Naive thymus-derived CD4-positive, alpha-beta T cell (primary cell): ENCODE measurements around the gene FAR2. TPM values are rescaled to one million over a fixed set of nuclear protein-coding genes. Genes with fewer than 3 reads are reported as not detected.

Experiments used
- ATAC-seq: fragments of 150-1000 bp; cut with Tn5 transposase; 2 replicates; pipeline ENCODE4 v1.10.0; 2021; ENCODE audit warnings: mild to moderate bottlenecking, moderate library complexity
- CTCF ChIA-PET: fragments of 350-600 bp; sonication (Branson Sonifier 250); formaldehyde crosslinking; loops from one replicate; lab custom pipeline; 2021; ENCODE audit warnings: antibody characterized with exemption; lab: Charles Lee
- POLR2A ChIA-PET: fragments of 350-600 bp; sonication (Branson Sonifier 250); formaldehyde crosslinking; loops from one replicate; lab custom pipeline; 2021; ENCODE audit warnings: antibody characterized with exemption, inconsistent platforms; lab: Charles Lee
- DNase-seq, 9 donors: peaks; one replicate each; pipeline versions ENCODE4 v3.0.0 to v3.0.0-alpha.2; 2020 to 2022; ENCODE audit warnings: mixed read lengths in 1 of 9
- H3K27ac ChIP-seq: one replicate; pipeline ENCODE4 v1.7.0; 2013; ENCODE audit warnings: mild to moderate bottlenecking, low read depth, low read length, moderate library complexity
- H3K27me3 ChIP-seq, 2 donors: one replicate each; pipeline ENCODE4 v1.7.0; 2013; ENCODE audit warnings: low read length in 2 of 2, mild to moderate bottlenecking in 2 of 2, moderate library complexity in 2 of 2; ENCODE audit not compliant: control insufficient read depth in 2 of 2, insufficient read depth in 2 of 2
- H3K36me3 ChIP-seq, 3 experiments: 1 replicate in 2 of 3; 2 replicates in 1 of 3; pipeline ENCODE4 v1.7.0; 2013; ENCODE audit warnings: low read length in 3 of 3, mild to moderate bottlenecking in 3 of 3, moderate library complexity in 1 of 3; ENCODE audit not compliant: insufficient read depth in 3 of 3, control insufficient read depth in 2 of 3
- H3K4me1 ChIP-seq, 2 donors: one replicate each; pipeline ENCODE4 v1.7.0; 2013; ENCODE audit warnings: low read length in 2 of 2, mild to moderate bottlenecking in 2 of 2, moderate library complexity in 1 of 2; ENCODE audit not compliant: control insufficient read depth in 2 of 2, insufficient read depth in 2 of 2
- H3K4me3 ChIP-seq: 2 replicates; pipeline ENCODE4 v1.7.0; 2013; ENCODE audit warnings: mild to moderate bottlenecking, low read length
- H3K9me3 ChIP-seq, 3 experiments: 1 replicate in 2 of 3; 2 replicates in 1 of 3; pipeline ENCODE4 v1.7.0; 2013; ENCODE audit warnings: low read length in 3 of 3; ENCODE audit not compliant: control insufficient read depth in 2 of 3
- H3K27ac Mint-ChIP-seq, 9 donors: one replicate each; pipeline ENCODE4 v1.8.0; 2020 to 2022; ENCODE audit warnings: mixed read lengths in 9 of 9, mild to moderate bottlenecking in 8 of 9, moderate library complexity in 5 of 9, inconsistent platforms in 2 of 9
- H3K27me3 Mint-ChIP-seq, 5 donors: one replicate each; pipeline ENCODE4 v1.8.0; 2021 to 2022; ENCODE audit warnings: mixed read lengths in 5 of 5, mild to moderate bottlenecking in 1 of 5
- H3K36me3 Mint-ChIP-seq, 5 donors: one replicate each; pipeline ENCODE4 v1.8.0; 2020 to 2022; ENCODE audit warnings: mixed read lengths in 5 of 5, mild to moderate bottlenecking in 3 of 5, inconsistent platforms in 1 of 5
- H3K4me1 Mint-ChIP-seq, 7 donors: one replicate each; pipeline ENCODE4 v1.8.0; 2020 to 2022; ENCODE audit warnings: mixed read lengths in 7 of 7, mild to moderate bottlenecking in 3 of 7, inconsistent platforms in 1 of 7
- H3K4me3 Mint-ChIP-seq, 10 donors: one replicate each; pipeline ENCODE4 v1.8.0; 2020 to 2022; ENCODE audit warnings: mild to moderate bottlenecking in 10 of 10, mixed read lengths in 10 of 10, moderate library complexity in 6 of 10, inconsistent platforms in 2 of 10
- H3K9me3 Mint-ChIP-seq, 11 donors: one replicate each; pipeline ENCODE4 v1.8.0; 2020 to 2022; ENCODE audit warnings: mixed read lengths in 11 of 11, mild to moderate bottlenecking in 4 of 11, inconsistent platforms in 1 of 11, moderate library complexity in 1 of 11
- intact Hi-C, 2 donors: fragments of 100-400 bp; cut with micrococcal nuclease; formaldehyde crosslinking; loops; one replicate each; pipeline ENCODE4 v1.15.1; 2023
- polyA plus RNA-seq, 2 donors: library from polyadenylated mRNA; unstranded; fragments of 300-500 nt; fragmentation: Illumina TruSeq; gene quantifications; one replicate each; pipeline ENCODE4 v1.2.3, GENCODE V29; 2021
- total RNA-seq, 6 experiments: library from RNA in 5 of 6; stranded (reverse) in 5 of 6; gene quantifications; 1 replicate in 5 of 6; 2 replicates in 1 of 6; pipeline ENCODE4 v1.2.3 and lab custom pipeline; 2021 to 2026

Gene FAR2
- 10 to 100 TPM in 2 of 5 experiments, 1 to 10 TPM in 3; 1.1 to 11.1 (median 3.0) TPM for total RNA-seq
- polyA plus RNA-seq, result 1 to 10 TPM; 1.3 to 1.9 TPM
- total RNA-seq (lab: John Stamatoyannopoulos, UW), result 0.67 reads per million

DNA sequence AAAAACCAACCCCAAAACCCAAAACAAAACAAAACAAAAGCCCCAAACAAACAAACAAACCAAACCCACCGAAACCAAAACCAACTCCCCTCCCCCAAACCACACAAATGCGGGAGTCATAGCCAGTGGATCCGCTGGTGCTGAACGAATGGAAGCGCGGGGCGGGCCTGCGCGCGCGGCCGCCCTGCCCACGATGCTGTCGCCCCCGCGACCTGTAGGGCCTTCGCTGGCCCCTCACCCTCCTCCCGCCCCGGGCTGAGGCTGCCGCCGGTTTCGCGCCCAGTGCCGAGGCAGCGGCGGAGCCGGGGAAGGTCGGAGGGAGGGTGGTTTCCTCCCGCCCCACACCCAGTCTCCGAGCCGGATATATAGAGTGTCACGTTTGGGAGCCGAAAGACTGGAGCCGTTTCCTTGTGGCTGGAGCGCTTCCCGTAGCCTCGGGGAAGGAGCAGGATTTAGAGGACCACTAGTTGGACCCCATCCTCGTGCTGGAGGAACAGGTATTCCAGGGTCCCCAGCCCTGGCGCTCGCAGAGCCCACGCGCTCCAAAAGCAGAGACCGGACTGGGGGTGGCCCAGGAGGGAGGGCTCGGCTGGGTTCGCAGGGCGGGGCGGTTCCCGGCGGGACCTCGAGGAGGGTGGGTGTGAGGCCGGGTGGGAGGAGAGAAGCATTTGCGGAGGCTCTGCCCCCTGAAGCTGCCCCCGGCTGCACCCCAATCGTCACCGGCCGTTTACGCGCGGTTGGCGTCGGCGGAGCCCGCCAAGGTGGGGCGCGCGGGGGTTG, at the start of gene FAR2:
TSS of gene FAR2 (plus strand) at position 368 of the 780 bp plus-strand sequence. CDS start 121,172 bp downstream, outside the sequence.
- no peaks in the 10 kb centered on the region for H3K27me3 ChIP-seq
- peak; percentile 78 for ATAC-seq
- Mint-ChIP-seq H3K9me3 (peaks cover 0 to 2% (median 0%) of the 10 kb centered on the region in 11 donors), H3K27ac (peak within 1 kb of the TSS; percentile 36 to 94 (median 74)), H3K36me3 (no peaks in the 10 kb centered on the region), H3K4me3 (peak within 1 kb of the TSS; percentile 87 to 96 (median 92)), H3K27me3 (peaks cover 0 to 64% (median 10%) of the 10 kb centered on the region in 5 donors), H3K4me1 (peaks cover 14 to 31% (median 27%) of the 10 kb centered on the region in 7 donors)
- H3K36me3 ChIP-seq, result no peaks in the 10 kb centered on the region
- H3K9me3 ChIP-seq, result no peaks in the 10 kb centered on the region
- ChIA-PET CTCF (no interaction called here), POLR2A (interaction anchor here (1.6 kb wide), 1 partner anchor 45 kb away, joined by 4 read pairs; no protein-coding TSS in a partner anchor)
- intact Hi-C loops, result loop anchor here (1.0 to 2.0 kb wide), 5 partner anchors 46 to 1606 kb away; partner anchors contain the start of genes CAPRIN2 (in 1 of the 2) and ERGIC2 (in 1 of the 2)
- peaks cover 0 to 6% of the 10 kb centered on the region in 2 donors for H3K4me1 ChIP-seq
- peak; percentile 20 to 58 (median 33) for DNase-seq
- peak within 1 kb of the TSS; percentile 88 for H3K4me3 ChIP-seq
- H3K27ac ChIP-seq, result peak within 1 kb of the TSS; percentile 37

DNA sequence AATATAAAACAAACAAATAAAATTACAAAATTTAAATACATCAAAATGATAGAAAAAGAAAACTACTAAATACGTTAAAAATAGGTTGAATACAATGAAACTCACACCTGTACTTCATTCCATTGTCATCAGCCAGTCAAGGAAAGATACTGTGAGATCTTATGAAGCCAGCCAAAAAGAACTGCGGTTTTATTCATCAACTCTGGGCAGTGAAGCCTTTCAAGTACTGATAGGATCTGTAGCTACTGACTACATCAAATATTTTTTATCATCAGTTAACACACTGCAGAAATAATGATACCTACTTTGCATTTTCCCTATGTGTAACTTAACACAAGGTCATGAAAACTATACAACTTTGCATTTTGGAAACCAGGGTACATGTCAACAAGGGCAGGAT, 46.3 kb upstream of the FAR2 start:
- Mint-ChIP-seq H3K27me3 (peaks cover 0 to 22% (median 0%) of the 10 kb centered on the region in 5 donors), H3K27ac (peak overlapping the region; percentile 91 to 99 (median 97)), H3K36me3 (peaks cover 3 to 28% (median 8%) of the 10 kb centered on the region in 5 donors), H3K4me1 (peaks cover 30 to 54% (median 46%) of the 10 kb centered on the region in 7 donors), H3K9me3 (peaks cover 5 to 16% (median 9%) of the 10 kb centered on the region in 11 donors), H3K4me3 (peak overlapping the region in 9 of 10 donors; percentile 71 to 91 (median 79))
- no peaks in the 10 kb centered on the region for H3K9me3 ChIP-seq
- DNase-seq (peak in 2 of 9 donors; percentile 3 to 7), ATAC-seq (no peak)
- peak overlapping the region; percentile 21 for H3K4me3 ChIP-seq
- intact Hi-C loops, result loop anchor here (1.0 to 10.0 kb wide), 9 partner anchors 14 to 1972 kb away; partner anchors contain the start of genes ERGIC2 (in 2 of the 2), FAR2 (in 2 of the 2), CCDC91 (in 1 of the 2) and DDX11 (in 1 of the 2)
- H3K36me3 ChIP-seq, result no peaks in the 10 kb centered on the region
- POLR2A ChIA-PET, result no interaction called here
- CTCF ChIA-PET, result interaction anchor here (0.6 to 2.1 kb wide), 2 partner anchors 30 to 276 kb away, joined by 3 to 5 read pairs; no protein-coding TSS in a partner anchor
- peaks cover 23 to 33% of the 10 kb centered on the region in 2 donors for H3K4me1 ChIP-seq
- H3K27ac ChIP-seq, result peak overlapping the region; percentile 74
- H3K27me3 ChIP-seq, result no peaks in the 10 kb centered on the region

- DNase-seq, result peak in 8 of 9 donors; percentile 41 to 82 (median 76)
- Histone ChIP-seq H3K36me3 (no peaks in the 10 kb centered on the region), H3K27ac (peak overlapping the region; percentile 74), H3K9me3 (no peaks in the 10 kb centered on the region), H3K4me1 (peaks cover 23 to 33% of the 10 kb centered on the region in 2 donors), H3K27me3 (no peaks in the 10 kb centered on the region), H3K4me3 (peak overlapping the region; percentile 21)
- Mint-ChIP-seq H3K27me3 (peaks cover 0 to 23% (median 0%) of the 10 kb centered on the region in 5 donors), H3K4me1 (peaks cover 30 to 54% (median 46%) of the 10 kb centered on the region in 7 donors), H3K27ac (peak overlapping the region; percentile 91 to 99 (median 97)), H3K9me3 (peaks cover 5 to 16% (median 9%) of the 10 kb centered on the region in 11 donors), H3K4me3 (peak overlapping the region; percentile 71 to 91 (median 78)), H3K36me3 (peaks cover 3 to 26% (median 8%) of the 10 kb centered on the region in 5 donors)
- intact Hi-C loops, result loop anchor here (1.0 to 10.0 kb wide), 9 partner anchors 15 to 1971 kb away; partner anchors contain the start of genes ERGIC2 (in 2 of the 2), FAR2 (in 2 of the 2), CCDC91 (in 1 of the 2) and DDX11 (in 1 of the 2)
- CTCF ChIA-PET, result interaction anchor here (0.8 to 2.1 kb wide), 3 partner anchors 12 to 273 kb away, joined by 3 to 5 read pairs (median 3); no protein-coding TSS in a partner anchor
- POLR2A ChIA-PET, result interaction anchor here (0.7 to 2.3 kb wide), 3 partner anchors 45 to 283 kb away, joined by 3 to 11 read pairs (median 4); partner anchors contain the start of gene ERGIC2
- peak; percentile 95 for ATAC-seq
Observed at GRCh38 chr12:29103539-29103974, 45.5 kb upstream of the FAR2 start.

GRCh38 chr12:29104516-29104915, 44.6 kb upstream of the FAR2 start:
- Mint-ChIP-seq H3K27ac (peak overlapping the region; percentile 91 to 99 (median 97)), H3K27me3 (peaks cover 0 to 29% (median 0%) of the 10 kb centered on the region in 5 donors), H3K9me3 (peaks cover 1 to 18% (median 5%) of the 10 kb centered on the region in 11 donors), H3K4me1 (peaks cover 30 to 54% (median 46%) of the 10 kb centered on the region in 7 donors), H3K4me3 (peak overlapping the region in 9 of 10 donors; percentile 14 to 91 (median 77)), H3K36me3 (peaks cover 0 to 28% (median 4%) of the 10 kb centered on the region in 5 donors)
- DNase-seq (peak in 5 of 9 donors; percentile 10 to 31 (median 21)), ATAC-seq (no peak)
- CTCF ChIA-PET, result interaction anchor here (0.6 to 2.1 kb wide), 3 partner anchors 32 to 244 kb away, joined by 3 to 5 read pairs (median 3); no protein-coding TSS in a partner anchor
- Histone ChIP-seq H3K36me3 (no peaks in the 10 kb centered on the region), H3K27ac (peak overlapping the region; percentile 74), H3K4me3 (peak overlapping the region; percentile 21), H3K27me3 (no peaks in the 10 kb centered on the region), H3K9me3 (no peaks in the 10 kb centered on the region), H3K4me1 (peaks cover 23 to 33% of the 10 kb centered on the region in 2 donors)
- POLR2A ChIA-PET, result interaction anchor here (0.6 to 2.3 kb wide), 3 partner anchors 44 to 276 kb away, joined by 3 to 11 read pairs (median 4); partner anchors contain the start of gene ERGIC2
- intact Hi-C loops, result loop anchor here (2.0 to 10.0 kb wide), 8 partner anchors 14 to 1970 kb away; partner anchors contain the start of genes CCDC91 (in 2 of the 2), DDX11 (in 1 of the 2), IPO8 (in 1 of the 2) and MRPS35 (in 1 of the 2)

DNA sequence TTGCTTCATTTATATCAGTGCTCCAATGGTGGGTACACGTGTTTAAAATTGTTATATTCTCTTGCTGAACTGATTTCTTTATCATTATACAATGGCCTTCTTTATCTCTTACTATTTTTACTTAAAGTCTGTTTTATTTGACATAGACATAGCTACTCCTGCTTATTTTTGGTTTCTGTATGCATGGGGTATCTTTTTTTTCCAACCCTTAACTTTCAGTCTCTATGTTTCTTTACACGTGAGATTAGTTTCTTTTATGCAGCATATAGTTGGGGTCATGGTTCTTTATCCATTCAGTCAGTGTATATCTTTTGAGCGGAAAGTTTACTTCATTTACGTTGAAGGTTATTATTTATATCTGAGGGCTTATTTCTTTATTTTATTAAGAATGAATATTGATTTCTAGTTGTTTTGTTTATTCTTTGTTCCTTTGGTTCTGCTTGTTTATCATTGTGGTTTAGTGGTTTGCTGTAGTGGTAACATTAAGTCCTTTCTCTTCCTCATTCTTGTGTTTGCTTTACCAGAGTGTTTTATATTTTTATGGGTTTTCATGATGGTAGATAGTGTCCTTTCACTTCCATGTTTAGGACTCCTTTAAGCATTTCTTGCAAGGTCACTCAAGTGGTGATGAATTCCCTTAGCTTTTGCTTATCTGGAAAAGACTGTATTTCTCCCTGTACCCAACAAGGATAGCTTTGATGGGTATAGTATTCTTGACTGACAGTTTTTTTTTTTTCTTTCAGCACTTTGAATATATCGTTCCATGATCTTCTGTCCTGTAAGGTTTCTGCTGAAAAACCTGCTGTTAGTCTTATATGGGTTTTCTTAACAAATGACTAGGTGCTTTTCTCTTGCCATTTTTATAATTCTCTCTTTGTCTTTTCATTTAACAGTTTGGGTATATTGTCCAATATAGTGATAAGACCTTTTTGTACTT, 38.3 kb upstream of the FAR2 start:
- Mint-ChIP-seq H3K9me3 (peaks cover 11 to 42% (median 19%) of the 10 kb centered on the region in 11 donors), H3K36me3 (peaks cover 9 to 27% (median 11%) of the 10 kb centered on the region in 5 donors), H3K4me1 (peaks cover 0 to 12% (median 10%) of the 10 kb centered on the region in 7 donors), H3K27ac (no peak overlapping the region), H3K4me3 (no peak overlapping the region), H3K27me3 (peaks cover 0 to 32% (median 0%) of the 10 kb centered on the region in 5 donors)
- ChIA-PET POLR2A (no interaction called here), CTCF (interaction anchor here (0.6 kb wide), 1 partner anchor 9 kb away, joined by 3 read pairs; no protein-coding TSS in a partner anchor)
- H3K27ac ChIP-seq, result no peak overlapping the region
- H3K9me3 ChIP-seq, result no peaks in the 10 kb centered on the region
- H3K4me1 ChIP-seq, result no peaks in the 10 kb centered on the region
- H3K27me3 ChIP-seq, result no peaks in the 10 kb centered on the region
- no peaks in the 10 kb centered on the region for H3K36me3 ChIP-seq
- intact Hi-C loops, result no loop called here
- no peak overlapping the region for H3K4me3 ChIP-seq
- ATAC-seq (no peak), DNase-seq (no peak)
